ENCODE results near the gene SLC25A40.
A peak's percentile ranks its signal among the peaks of the same experiment; 100 is the strongest.
"Not testable (repeated sequence)": the region's sequence is repeated elsewhere in the genome, so short reads cannot be mapped to it uniquely, and the experiment has no call there.

SLC25A40 gene

DNA sequence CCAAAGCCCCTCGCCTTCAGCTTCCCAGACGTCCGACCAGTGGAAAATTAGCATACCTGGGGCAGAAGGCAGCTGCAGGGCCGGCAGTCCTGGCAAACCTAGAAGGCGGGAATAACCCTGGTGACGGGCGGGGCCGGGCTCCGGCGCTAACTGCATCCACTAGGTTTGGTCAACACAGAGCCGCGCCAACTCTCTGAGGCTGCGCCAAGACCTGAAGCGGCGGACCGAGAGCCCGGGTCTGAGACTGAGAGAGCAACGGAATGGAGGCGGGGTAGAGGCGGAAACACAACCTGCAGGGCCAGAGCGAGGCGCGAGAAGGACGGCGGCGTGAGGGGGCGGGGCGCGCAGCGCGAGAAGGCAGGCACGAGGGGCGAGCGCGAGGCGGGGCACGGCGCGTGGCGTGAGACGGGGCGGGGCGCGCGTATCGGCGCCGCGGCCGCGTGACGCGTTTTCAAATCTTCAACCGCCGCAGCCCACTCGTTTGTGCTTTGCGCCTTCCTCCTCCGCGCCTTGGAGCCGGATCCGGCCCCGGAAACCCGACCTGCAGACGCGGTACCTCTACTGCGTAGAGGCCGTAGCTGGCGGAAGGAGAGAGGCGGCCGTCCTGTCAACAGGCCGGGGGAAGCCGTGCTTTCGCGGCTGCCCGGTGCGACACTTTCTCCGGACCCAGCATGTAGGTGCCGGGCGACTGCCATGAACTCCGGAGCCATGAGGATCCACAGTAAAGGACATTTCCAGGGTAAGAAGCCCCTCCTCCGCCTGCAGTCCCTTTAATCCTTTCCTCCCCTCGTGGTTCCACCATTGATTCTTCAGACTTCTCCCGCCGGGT is at the start of gene SLC25A40, which contains the start of gene DBF4:
SLC25A40 (minus strand) TSS at position 321 of the 829 bp plus-strand sequence. CDS start 17,633 bp downstream, outside the sequence.
DBF4 (plus strand) TSS at position 454 of the 829 bp plus-strand sequence; CDS start at position 694, 240 bp downstream.
- no peak for TF ChIP-seq ZNF274 (IDR thresholded peaks at IDR 0.05; ENCODE audit: low read depth, low read length)
- peak within 1 kb of the TSS; percentile 97 for H3K4me3 ChIP-seq (ENCODE audit: low read length)

- not testable (repeated sequence) for H3K4me3 ChIP-seq (ENCODE audit: low read length)
Measured at GRCh38 chr7:87922759-87923395, 46.7 kb upstream of the SLC25A40 start.

GRCh38 chr7:87920578-87920977 is 44.4 kb upstream of the SLC25A40 start:
- TF ChIP-seq ZNF274 (IDR thresholded peaks at IDR 0.05; ENCODE audit: low read depth, low read length): no peak
- no peak overlapping the region for H3K4me3 ChIP-seq (ENCODE audit: low read length)

GRCh38 chr7:87919875-87920274 is 43.7 kb upstream of the SLC25A40 start:
- TF ChIP-seq ZNF274 (IDR thresholded peaks at IDR 0.05; ENCODE audit: low read depth, low read length): no peak
- no peak overlapping the region for H3K4me3 ChIP-seq (ENCODE audit: low read length)

DNA sequence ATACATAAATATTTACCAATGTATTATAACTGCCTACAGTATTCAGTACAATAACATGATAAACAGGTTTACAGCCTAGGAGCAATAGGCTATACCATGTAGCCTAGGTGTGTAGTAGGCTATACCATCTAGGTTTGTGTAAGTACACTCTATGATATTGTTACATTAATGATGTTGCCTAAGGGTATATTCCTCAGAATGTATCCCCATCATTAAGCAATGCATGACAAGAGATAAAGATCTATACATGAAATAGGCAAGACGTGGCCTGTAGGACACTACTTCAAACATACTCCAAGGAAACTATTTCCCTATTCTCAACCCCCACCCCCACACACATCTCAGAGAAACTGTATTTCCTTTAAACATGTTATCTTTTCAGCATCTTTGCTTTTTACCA is 42.6 kb upstream of the SLC25A40 start:
- TF ChIP-seq ZNF274 (IDR thresholded peaks at IDR 0.05; ENCODE audit: low read depth, low read length): no peak

DNA sequence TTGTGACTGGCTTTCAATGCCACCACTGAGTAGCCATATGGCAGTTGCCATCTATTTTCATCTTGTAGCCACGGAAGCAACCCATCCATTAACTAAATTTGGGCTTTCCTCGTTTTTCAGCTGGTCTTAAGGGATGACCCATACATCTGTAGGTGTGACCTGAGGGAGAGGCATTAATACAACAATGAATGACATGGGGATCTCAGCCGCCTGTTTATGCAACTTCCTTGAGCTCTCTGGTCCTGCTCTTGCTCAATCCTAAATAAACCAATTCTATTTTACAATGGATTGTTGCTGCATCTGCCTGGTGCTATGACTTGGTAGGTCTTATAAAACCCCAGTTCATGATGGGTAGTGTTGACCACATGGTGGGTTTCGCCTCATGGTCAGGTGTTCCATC is 36.0 kb upstream of the SLC25A40 start:
- no peak for TF ChIP-seq ZNF274 (IDR thresholded peaks at IDR 0.05; ENCODE audit: low read depth, low read length)
- H3K4me3 ChIP-seq (ENCODE audit: low read length): no peak overlapping the region

More for the DNA sequence above, 42.6 kb upstream of the SLC25A40 start:
- H3K4me3 ChIP-seq (ENCODE audit: low read length): no peak overlapping the region

- H3K4me3 ChIP-seq (ENCODE audit: low read length): not testable (repeated sequence)
Measured at GRCh38 chr7:87908814-87909213, 32.7 kb upstream of the SLC25A40 start.

GRCh38 chr7:87907136-87907906 is 31.2 kb upstream of the SLC25A40 start:
- not testable (repeated sequence) for H3K4me3 ChIP-seq (ENCODE audit: low read length)

DNA sequence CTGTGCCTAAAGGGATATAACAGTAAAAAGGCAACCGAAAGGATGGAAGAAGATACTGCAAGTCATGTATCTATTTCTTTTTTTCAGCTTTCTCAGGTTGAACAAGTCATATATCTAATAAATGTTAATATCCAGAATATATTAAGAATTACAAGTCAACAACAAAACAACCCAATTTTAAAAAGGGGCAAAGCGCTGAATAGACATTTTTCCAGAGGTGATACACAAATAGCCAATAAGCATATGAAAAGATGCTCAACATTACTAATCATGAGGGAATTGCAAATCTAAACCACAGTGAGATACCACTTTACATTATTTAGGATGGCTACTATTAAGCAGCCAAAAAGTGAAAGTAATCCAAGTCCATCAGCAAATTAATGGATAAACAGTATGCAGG is 23.1 kb upstream of the SLC25A40 start:
- no peak overlapping the region for H3K4me3 ChIP-seq (ENCODE audit: low read length)
- no peak for TF ChIP-seq ZNF274 (IDR thresholded peaks at IDR 0.05; ENCODE audit: low read depth, low read length)

DNA sequence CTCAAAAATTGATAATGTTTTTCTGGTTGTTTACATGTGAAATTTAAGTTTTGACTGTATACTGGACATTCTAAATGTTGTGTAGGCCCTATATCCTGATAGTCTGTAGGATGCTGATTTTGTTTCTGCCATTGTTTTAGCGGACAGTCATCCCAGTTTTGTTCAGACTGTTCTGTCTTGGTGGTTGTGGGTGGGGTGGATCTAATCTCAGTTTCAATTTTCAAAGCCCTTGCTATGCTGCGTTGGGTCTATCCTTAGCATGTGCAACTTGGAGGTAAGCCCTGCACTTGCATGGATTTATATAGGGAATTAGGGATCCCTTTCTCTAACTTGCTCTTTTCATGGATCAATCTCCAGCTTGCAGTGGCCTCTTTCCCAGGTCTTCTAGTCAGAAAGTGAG is 19.2 kb upstream of the SLC25A40 start:
- no peak for TF ChIP-seq ZNF274 (IDR thresholded peaks at IDR 0.05; ENCODE audit: low read depth, low read length)
- H3K4me3 ChIP-seq (ENCODE audit: low read length): no peak overlapping the region

- no peak overlapping the region for H3K4me3 ChIP-seq (ENCODE audit: low read length)
- no peak for TF ChIP-seq ZNF274 (IDR thresholded peaks at IDR 0.05; ENCODE audit: low read depth, low read length)
Measured at GRCh38 chr7:87886875-87887274, 10.7 kb upstream of the SLC25A40 start.

DNA sequence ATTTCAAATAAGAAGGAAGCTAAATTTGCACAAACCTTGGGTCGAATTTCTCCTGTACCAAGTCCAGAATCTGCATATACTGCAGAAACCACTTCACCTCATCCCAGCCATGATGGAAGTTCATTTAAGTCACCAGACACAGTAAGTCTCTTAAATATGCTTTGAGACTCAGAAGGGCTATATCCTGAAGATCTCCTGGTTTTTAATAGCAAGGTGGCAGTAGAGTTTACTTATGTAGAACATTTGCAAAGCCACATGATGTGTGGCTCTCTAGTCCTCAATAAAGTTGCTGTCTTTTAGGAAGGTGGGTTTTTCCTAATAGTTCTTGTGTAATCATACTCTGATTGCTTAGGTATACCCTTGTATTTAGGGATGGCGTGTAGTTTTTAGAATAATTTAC is 8.9 kb upstream of the SLC25A40 start:
- no peak for TF ChIP-seq ZNF274 (IDR thresholded peaks at IDR 0.05; ENCODE audit: low read depth, low read length)
- H3K4me3 ChIP-seq (ENCODE audit: low read length): no peak overlapping the region

DNA sequence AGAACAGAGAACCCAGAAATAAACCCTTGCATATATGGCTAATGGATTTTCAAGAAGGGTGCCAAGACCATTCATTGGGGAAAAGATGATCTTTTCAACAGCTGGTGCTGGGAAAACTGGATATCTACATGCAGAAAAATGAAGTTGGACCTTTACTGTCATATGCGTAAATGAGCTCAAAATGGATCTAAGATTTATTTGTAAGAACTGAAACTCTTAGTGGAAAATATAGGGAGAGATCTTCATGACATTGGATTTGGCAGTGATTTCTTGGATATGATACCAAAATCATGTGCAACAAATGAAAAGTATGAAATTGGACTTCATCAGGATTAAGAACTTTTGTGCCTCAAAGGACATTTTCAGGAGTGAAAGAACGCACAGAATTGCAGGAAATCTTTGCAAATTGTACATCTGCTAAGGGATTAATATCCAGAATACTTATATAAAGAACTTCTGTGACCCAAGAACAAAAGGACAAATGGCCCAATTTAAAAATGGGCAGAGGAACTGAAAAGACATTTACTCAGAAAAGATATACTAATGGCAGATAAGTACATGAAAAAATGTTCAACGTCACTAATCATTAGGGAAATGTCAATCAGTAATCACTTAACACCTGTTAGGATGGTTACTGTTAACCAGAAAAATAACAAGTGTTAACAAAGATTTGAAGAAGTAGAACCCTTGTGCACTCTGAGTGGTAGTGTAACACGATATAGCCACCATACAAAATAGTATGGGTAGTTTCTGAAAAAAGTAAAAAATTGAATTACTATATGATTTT is 6.2 kb upstream of the SLC25A40 start:
- H3K4me3 ChIP-seq (ENCODE audit: low read length): no peak overlapping the region
- no peak for TF ChIP-seq ZNF274 (IDR thresholded peaks at IDR 0.05; ENCODE audit: low read depth, low read length)

- H3K4me3 ChIP-seq (ENCODE audit: low read length): peak overlapping the region; percentile 93; the same call in 1 of the 2 replicates
- TF ChIP-seq ZNF274 (IDR thresholded peaks at IDR 0.05; ENCODE audit: low read depth, low read length): no peak
Measured at GRCh38 chr7:87878208-87878735, 2.1 kb upstream of the SLC25A40 start.

Measured in GM08714 (cell line).